WERI-Rb-1 (cell line): ENCODE measurements around the gene IGSF11.

ENCODE experiments used
- DNase-seq: peaks from one replicate; pipeline ENCODE4 v3.0.0-alpha.2; 2020
- H3K27ac ChIP-seq: fragments of 250-450 bp; sonication (Bioruptor Pico); 2 replicates; pipeline ENCODE4 v1.5.1; 2020; ENCODE audit warnings: mild to moderate bottlenecking, moderate library complexity
- H3K27me3 ChIP-seq: fragments of 250-450 bp; sonication (Bioruptor Pico); 2 replicates; pipeline ENCODE4 v1.5.1; 2021; ENCODE audit warnings: mild to moderate bottlenecking, low read depth, moderate library complexity; ENCODE audit not compliant: insufficient read depth, severe bottlenecking
- H3K36me3 ChIP-seq: fragments of 250-450 bp; sonication (Bioruptor Pico); 2 replicates; pipeline ENCODE4 v1.5.1; 2020; ENCODE audit warnings: mild to moderate bottlenecking, moderate library complexity
- H3K4me3 ChIP-seq: 2 replicates; pipeline ENCODE4 v1.5.1; 2011; ENCODE audit warnings: low read depth, mild to moderate bottlenecking, control low read depth, low read length
- H3K9me3 ChIP-seq: fragments of 250-450 bp; sonication (Bioruptor Pico); 2 replicates; pipeline ENCODE4 v1.5.1; 2021; ENCODE audit warnings: mild to moderate bottlenecking, moderate library complexity; ENCODE audit not compliant: severe bottlenecking
- TF ChIP-seq, protein P1 (sequence below): IDR thresholded peaks from 2 replicates; pipeline ENCODE4 v1.5.1; 2011; ENCODE audit warnings: low read depth, mild to moderate bottlenecking, control low read depth, inconsistent platforms, low read length

IGSF11 gene

DNA sequence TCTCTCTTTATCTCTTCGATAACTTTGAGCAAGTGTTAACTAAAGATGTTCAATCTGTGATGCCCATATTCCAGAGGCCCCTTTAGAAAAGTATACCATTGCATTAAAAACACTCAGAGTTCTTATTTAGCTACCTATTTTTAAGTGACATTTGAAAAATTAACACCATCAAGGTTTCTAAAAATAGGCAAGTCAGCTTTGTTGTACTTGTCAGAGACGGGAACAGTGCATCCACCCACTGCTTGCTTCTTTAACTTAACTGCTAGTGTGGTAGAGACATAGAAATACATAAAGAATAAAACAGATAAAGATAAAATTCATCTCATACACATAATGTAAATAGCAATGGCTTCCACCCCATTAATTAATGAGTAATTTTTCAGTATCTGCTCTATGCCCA is 66.0 kb downstream of the IGSF11 start:
- Histone ChIP-seq H3K27ac (no peak overlapping the region), H3K4me3 (no peak overlapping the region), H3K9me3 (no peaks in the 10 kb centered on the region), H3K36me3 (no peaks in the 10 kb centered on the region; the same call in 1 of the 2 replicates), H3K27me3 (no peaks in the 10 kb centered on the region)
- no peak for DNase-seq
- TF ChIP-seq, protein P1, sequence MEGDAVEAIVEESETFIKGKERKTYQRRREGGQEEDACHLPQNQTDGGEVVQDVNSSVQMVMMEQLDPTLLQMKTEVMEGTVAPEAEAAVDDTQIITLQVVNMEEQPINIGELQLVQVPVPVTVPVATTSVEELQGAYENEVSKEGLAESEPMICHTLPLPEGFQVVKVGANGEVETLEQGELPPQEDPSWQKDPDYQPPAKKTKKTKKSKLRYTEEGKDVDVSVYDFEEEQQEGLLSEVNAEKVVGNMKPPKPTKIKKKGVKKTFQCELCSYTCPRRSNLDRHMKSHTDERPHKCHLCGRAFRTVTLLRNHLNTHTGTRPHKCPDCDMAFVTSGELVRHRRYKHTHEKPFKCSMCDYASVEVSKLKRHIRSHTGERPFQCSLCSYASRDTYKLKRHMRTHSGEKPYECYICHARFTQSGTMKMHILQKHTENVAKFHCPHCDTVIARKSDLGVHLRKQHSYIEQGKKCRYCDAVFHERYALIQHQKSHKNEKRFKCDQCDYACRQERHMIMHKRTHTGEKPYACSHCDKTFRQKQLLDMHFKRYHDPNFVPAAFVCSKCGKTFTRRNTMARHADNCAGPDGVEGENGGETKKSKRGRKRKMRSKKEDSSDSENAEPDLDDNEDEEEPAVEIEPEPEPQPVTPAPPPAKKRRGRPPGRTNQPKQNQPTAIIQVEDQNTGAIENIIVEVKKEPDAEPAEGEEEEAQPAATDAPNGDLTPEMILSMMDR = no peak

- DNase-seq = no peak
- TF ChIP-seq, protein P1 = no peak
- Histone ChIP-seq H3K9me3 (no peaks in the 10 kb centered on the region), H3K36me3 (no peaks in the 10 kb centered on the region; the same call in 1 of the 2 replicates), H3K27ac (no peak overlapping the region), H3K4me3 (no peak overlapping the region), H3K27me3 (no peaks in the 10 kb centered on the region)
These were observed 66.5 kb downstream of the IGSF11 start for GRCh38 chr3:118968111-118968510.

DNA sequence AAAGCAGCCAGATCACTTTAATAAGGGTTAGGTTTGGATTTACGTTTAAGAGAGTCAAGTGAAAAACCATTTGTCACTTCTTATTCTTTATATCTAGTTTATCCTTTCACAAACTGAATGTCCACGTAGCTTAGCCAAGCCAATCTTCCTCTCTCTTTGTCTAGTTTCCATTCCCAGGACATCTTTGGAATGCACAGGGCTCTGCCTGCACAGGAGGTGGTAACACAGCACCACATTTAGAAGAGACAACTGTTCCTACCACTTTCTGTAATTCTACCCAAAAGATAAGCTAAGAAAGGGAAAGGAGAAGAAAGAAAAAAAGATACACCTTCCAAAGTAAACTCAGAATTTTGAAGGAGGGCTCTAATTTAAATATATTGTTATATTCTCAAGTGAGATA is 67.9 kb downstream of the IGSF11 start:
- Histone ChIP-seq H3K36me3 (no peaks in the 10 kb centered on the region; the same call in 1 of the 2 replicates), H3K27ac (no peak overlapping the region), H3K27me3 (no peaks in the 10 kb centered on the region), H3K9me3 (no peaks in the 10 kb centered on the region), H3K4me3 (no peak overlapping the region)
- no peak for DNase-seq
- TF ChIP-seq, protein P1 = no peak

GRCh38 chr3:118963711-118964110 is 70.9 kb downstream of the IGSF11 start:
- Histone ChIP-seq H3K36me3 (no peaks in the 10 kb centered on the region; the same call in 1 of the 2 replicates), H3K27me3 (no peaks in the 10 kb centered on the region), H3K27ac (no peak overlapping the region), H3K9me3 (no peaks in the 10 kb centered on the region), H3K4me3 (no peak overlapping the region)
- TF ChIP-seq, protein P1 = no peak
- no peak for DNase-seq

GRCh38 chr3:118960876-118961450 is 73.7 kb downstream of the IGSF11 start:
- H3K27me3 ChIP-seq = no peaks in the 10 kb centered on the region
- peak; percentile 90 for DNase-seq
- peak overlapping the region; percentile 49; the same call in 1 of the 2 replicates for H3K27ac ChIP-seq

More at GRCh38 chr3:118960876-118961450, 73.7 kb downstream of the IGSF11 start:
- H3K9me3 ChIP-seq = no peaks in the 10 kb centered on the region
- TF ChIP-seq, protein P1 = no peak
- H3K36me3 ChIP-seq = no peaks in the 10 kb centered on the region
- no peak overlapping the region for H3K4me3 ChIP-seq
